Ovary (tissue), 9 donors: ENCODE results near the gene RPS19. TPM values are rescaled to one million over a fixed set of nuclear protein-coding genes. Genes with fewer than 3 reads are reported as not detected.

Experiments
- DNase-seq, 5 donors: peaks; one replicate each; pipeline ENCODE4 v3.0.0-alpha.2; 2019 to 2020
- H3K27ac ChIP-seq, 2 donors: fragments of 200-600 bp; one replicate each; pipeline versions ENCODE4 v1.5.1 to v1.8.0; 2019 to 2022
- H3K27me3 ChIP-seq: fragments of 200-600 bp; one replicate; pipeline ENCODE4 v1.8.0; 2022
- H3K36me3 ChIP-seq: fragments of 200-600 bp; sonication (generic); one replicate; pipeline ENCODE4 v1.5.1; 2019
- H3K4me1 ChIP-seq: one replicate; pipeline ENCODE4 v1.8.1; 2013; ENCODE audit warnings: mild to moderate bottlenecking, moderate library complexity; ENCODE audit not compliant: insufficient read depth
- H3K4me3 ChIP-seq: fragments of 200-600 bp; sonication (generic); one replicate; pipeline ENCODE4 v1.5.1; 2017
- H3K9me3 ChIP-seq, 2 donors: fragments of 200-600 bp in 1 of 2; sonication (generic) in 1 of 2; one replicate each; pipeline versions ENCODE4 v1.5.1 to v1.8.1; 2013 to 2019; ENCODE audit warnings: mild to moderate bottlenecking in 1 of 2, moderate library complexity in 1 of 2
- EP300 ChIP-seq: sonication (generic); formaldehyde crosslinking; IDR thresholded peaks from one replicate; pipeline ENCODE4 v1.6.1; 2017; ENCODE audit warnings: antibody characterized with exemption
- POLR2A ChIP-seq: fragments of 450-650 bp; IDR thresholded peaks from one replicate; pipeline ENCODE4 v1.6.1; 2017; ENCODE audit warnings: antibody characterized with exemption, mild to moderate bottlenecking, moderate library complexity
- WGBS, 3 donors: extraction: QIAGEN DNeasy Blood & Tissue Kit in 1 of 3; methylation state at CpG; one replicate each; pipeline versions ENCODE4 v1.1.5 to v1.1.7; 2013 to 2017; 5-methylcytosine and 5-hydroxymethylcytosine counted together
- intact Hi-C, 4 donors: fragments of 100-400 bp; cut with DNase I; formaldehyde crosslinking; loops; one replicate each; pipeline versions ENCODE4 v1.11.0 to v1.15.1; 2022 to 2023
- polyA plus RNA-seq, 2 donors: library from polyadenylated mRNA; stranded (reverse); fragments of 200-250 nt in 1 of 2; fragments of 350-450 nt in 1 of 2; fragmentation: Illumina TruSeq in 1 of 2; extraction: RNeasy Lipid Tissue Mini Kit (QIAGEN cat#74804) in 1 of 2; gene quantifications; one replicate each; pipeline ENCODE4 v1.2.3, GENCODE V29; 2013 to 2014
- total RNA-seq, 7 donors: library from RNA; depleted of rRNA in 2 of 7; stranded (reverse); fragments of >200 nt in 2 of 7; fragmentation: NEBNext Ultra II Directional in 3 of 7; extraction: Animal tissue kit (Norgen Biotek cat#: 25700) in 3 of 7; gene quantifications; one replicate each; pipeline versions ENCODE4 v1.1.0 to v1.2.4, GENCODE V29; 2016 to 2023
- TF ChIP-seq, protein P1 (sequence below), 3 donors: fragments of 450-650 bp in 2 of 3; fragments of 200-600 bp in 1 of 3; IDR thresholded peaks; one replicate each; pipeline versions ENCODE4 v1.5.1 to v1.8.0; 2016 to 2022; ENCODE audit warnings: antibody characterized with exemption in 3 of 3, mild to moderate bottlenecking in 1 of 3
- donor health status: DM: no; HTN: no; CAD: no; lungs with moderate emphysema.
- donor health status: DM: no; HTN: no; CAD: no.
- donor health status: Bipolar disorder and iron deficiency.
- donor health status: DM: yes; HTN: yes; CAD: no.
- donor health status: DM: no; HTN: no; CAD: no.
- donor health status: DM: yes; HTN: yes; CAD: no.

The RPS19 gene
- total and polyA plus RNA-seq, 9 donors = 1,030 to 3,960 (median 2,873) TPM

DNA sequence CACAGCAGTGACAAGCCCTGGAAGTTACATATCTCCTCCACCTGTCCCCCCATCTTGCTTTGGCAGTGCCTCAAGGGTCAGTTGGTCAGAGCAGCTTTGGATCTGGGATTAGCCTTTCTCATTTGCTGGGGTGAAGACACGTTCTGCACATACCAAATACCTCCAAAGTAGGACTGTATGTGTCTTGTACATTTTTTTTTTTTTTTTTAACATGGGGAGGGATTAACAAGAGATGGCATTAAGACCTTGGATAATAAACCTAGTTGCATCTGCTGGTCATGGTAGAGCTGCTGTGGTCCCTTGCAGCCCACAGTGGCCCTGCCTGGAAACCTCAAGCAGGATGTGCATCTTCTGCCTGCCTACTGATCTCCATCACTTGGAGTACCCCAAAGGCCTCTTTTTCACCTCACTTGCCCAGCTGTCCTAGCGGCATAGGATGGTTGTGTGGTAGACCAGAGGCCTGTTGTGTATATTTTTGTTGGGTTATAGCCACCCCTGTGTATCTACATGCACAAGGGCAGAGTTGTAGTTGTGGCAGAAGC lies 2.5 kb downstream of the RPS19 start:
- TF ChIP-seq EP300 = no peak
- TF ChIP-seq, protein P1, sequence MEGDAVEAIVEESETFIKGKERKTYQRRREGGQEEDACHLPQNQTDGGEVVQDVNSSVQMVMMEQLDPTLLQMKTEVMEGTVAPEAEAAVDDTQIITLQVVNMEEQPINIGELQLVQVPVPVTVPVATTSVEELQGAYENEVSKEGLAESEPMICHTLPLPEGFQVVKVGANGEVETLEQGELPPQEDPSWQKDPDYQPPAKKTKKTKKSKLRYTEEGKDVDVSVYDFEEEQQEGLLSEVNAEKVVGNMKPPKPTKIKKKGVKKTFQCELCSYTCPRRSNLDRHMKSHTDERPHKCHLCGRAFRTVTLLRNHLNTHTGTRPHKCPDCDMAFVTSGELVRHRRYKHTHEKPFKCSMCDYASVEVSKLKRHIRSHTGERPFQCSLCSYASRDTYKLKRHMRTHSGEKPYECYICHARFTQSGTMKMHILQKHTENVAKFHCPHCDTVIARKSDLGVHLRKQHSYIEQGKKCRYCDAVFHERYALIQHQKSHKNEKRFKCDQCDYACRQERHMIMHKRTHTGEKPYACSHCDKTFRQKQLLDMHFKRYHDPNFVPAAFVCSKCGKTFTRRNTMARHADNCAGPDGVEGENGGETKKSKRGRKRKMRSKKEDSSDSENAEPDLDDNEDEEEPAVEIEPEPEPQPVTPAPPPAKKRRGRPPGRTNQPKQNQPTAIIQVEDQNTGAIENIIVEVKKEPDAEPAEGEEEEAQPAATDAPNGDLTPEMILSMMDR (IDR thresholded peaks at IDR 0.05) = no peak
- no peak for TF ChIP-seq POLR2A
- Histone ChIP-seq H3K9me3 (no peaks in the 10 kb centered on the region), H3K4me1 (peaks cover 6% of the 10 kb centered on the region), H3K27ac (no peak overlapping the region), H3K36me3 (no peaks in the 10 kb centered on the region), H3K4me3 (no peak overlapping the region), H3K27me3 (no peaks in the 10 kb centered on the region)
- 50 to 74% (median 57%) methylated on average over 2 of the region's 2 CpGs for WGBS, 3 donors
- DNase-seq = no peak
- intact Hi-C loops = loop anchor here in 1 of 4 donors (5.0 kb wide), 1 partner anchor 95 kb away; the partner anchor contains the start of gene RABAC1

DNA sequence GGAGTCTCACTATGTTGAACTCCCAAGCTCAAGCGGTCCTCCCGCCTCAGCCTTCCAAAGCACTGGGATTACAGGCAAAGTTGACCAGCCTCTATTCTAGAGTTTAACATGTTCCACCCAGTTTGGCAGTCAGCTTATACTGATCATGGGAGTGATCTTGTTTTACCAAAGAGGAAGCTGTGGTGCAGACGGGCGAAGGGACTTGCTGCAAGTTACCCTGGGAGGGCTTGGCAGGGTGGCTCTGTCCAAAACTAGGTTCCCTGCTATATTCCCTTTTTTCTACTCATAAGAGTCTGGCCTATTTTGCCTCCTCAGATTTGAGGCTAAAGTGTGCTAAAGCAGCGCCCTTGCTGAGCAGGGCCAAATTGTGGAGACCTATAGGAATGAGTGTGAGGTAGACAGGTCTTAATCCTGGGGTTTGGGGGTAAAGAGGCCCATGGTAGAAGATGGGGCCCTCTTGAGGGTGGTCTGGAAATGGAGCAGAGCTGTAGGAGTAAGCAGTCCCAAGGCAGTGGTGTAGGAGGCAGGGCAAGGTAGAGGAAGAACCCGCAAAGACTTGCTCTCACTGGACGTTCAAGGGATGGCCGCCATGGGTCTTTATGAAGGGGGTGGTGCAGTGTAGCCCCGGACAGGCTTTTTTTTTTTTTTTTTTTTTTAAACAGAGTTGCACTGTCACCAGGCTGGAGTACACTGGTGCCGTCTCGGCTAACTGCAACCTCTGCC lies 3.3 kb downstream of the RPS19 start:
- no peak for DNase-seq
- Histone ChIP-seq H3K27ac (no peak overlapping the region), H3K9me3 (no peaks in the 10 kb centered on the region), H3K4me1 (peaks cover 6% of the 10 kb centered on the region), H3K27me3 (no peaks in the 10 kb centered on the region), H3K4me3 (no peak overlapping the region), H3K36me3 (no peaks in the 10 kb centered on the region)
- 80 to 82% (median 82%) methylated on average over 11 of the region's 11 CpGs for WGBS, 3 donors
- TF ChIP-seq POLR2A (no peak), EP300 (no peak)
- TF ChIP-seq, protein P1 (IDR thresholded peaks at IDR 0.05) = no peak
- intact Hi-C loops = loop anchor here in 1 of 4 donors (5.0 kb wide), 1 partner anchor 94 kb away; the partner anchor contains the start of gene RABAC1

DNA sequence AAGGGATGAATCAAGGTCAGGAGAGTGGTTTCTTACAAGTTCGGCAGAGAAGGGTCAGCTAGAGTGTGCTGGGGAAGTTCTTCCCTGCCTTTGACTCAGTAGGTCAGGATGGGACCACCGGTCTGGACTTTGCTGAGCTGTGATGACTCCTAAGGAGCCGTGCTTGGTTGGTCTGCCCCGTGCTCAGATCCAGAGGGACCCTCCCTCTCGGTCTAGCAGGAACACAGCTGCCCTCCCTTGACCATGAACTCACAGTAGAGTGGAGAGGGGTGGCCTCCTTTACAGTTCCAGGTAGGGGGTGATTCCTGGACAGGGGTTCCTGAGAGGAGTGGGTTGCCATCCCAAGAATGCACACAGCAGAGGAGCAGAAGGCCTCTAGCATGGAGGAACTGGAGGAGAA lies 4.3 kb downstream of the RPS19 start:
- Histone ChIP-seq H3K9me3 (no peaks in the 10 kb centered on the region), H3K36me3 (no peaks in the 10 kb centered on the region), H3K27ac (no peak overlapping the region), H3K4me1 (peaks cover 6% of the 10 kb centered on the region), H3K27me3 (no peaks in the 10 kb centered on the region), H3K4me3 (no peak overlapping the region)
- intact Hi-C loops = loop anchor here in 1 of 4 donors (5.0 kb wide), 1 partner anchor 93 kb away; the partner anchor contains the start of gene RABAC1
- no peak for TF ChIP-seq POLR2A
- TF ChIP-seq, protein P1 (IDR thresholded peaks at IDR 0.05) = no peak
- TF ChIP-seq EP300 = no peak
- 71 to 79% (median 72%) methylated on average over 5 of the region's 5 CpGs for WGBS, 3 donors
- no peak for DNase-seq

DNA sequence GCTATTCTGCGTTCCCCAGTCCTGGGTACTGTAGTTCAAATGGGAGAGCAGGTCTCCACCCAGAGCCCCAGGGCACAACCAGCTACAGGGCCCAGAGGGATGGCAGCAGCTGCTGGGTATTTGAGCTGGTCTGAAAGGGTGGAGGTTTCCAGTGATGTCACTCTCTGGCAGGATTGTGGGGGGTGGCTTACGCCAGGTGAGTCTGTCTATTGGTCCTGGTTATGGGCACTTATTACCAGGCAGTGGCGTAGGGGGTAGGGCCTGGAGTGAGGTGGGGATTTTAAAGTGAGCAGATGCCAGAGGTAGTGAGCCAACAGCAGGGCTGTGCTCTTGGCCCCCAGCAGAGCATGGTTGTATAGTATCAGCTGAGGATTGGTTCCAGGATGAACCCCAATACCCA lies 6.2 kb downstream of the RPS19 start:
- Histone ChIP-seq H3K27ac (no peak overlapping the region), H3K4me1 (no peaks in the 10 kb centered on the region), H3K4me3 (no peak overlapping the region), H3K27me3 (no peaks in the 10 kb centered on the region), H3K9me3 (no peaks in the 10 kb centered on the region), H3K36me3 (no peaks in the 10 kb centered on the region)
- no peak for DNase-seq
- intact Hi-C loops = no loop called here
- TF ChIP-seq, protein P1 (IDR thresholded peaks at IDR 0.05) = no peak
- TF ChIP-seq EP300 (no peak), POLR2A (no peak)
- WGBS, 3 donors = 91 to 92% (median 91%) methylated on average over 3 of the region's 3 CpGs
